ENCODE measurements around the gene DAD1.
"Not testable (repeated sequence)": the region's sequence is repeated elsewhere in the genome, so short reads cannot be mapped to it uniquely, and the experiment has no call there.

The DAD1 gene

DNA sequence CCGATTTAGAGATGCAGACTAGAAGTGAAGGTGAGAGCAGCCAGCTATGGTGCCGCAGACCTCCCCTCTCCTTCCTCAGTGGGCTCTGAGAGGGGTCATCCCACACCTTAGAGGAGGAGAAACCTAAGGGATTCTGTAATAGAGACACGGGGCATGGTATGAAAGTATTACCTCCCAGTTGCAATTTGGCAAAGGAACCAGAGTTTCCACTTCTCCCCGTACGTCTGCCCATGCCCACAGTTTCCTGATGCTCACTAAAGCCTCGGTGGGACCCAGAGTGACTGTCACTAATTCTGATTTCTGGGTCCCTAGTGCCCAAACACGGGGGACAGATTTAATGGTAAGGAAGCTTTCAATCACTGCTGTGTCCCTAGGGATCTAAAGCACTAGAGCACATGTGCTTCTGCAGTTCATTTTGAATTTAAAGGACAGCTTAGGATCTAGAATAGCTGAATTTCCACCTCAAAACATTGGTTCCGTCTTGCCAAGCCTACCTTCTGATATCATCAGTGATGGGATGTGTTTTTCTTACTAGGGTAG lies 44.1 kb downstream of the DAD1 start:
- TF ChIP-seq, protein P1, sequence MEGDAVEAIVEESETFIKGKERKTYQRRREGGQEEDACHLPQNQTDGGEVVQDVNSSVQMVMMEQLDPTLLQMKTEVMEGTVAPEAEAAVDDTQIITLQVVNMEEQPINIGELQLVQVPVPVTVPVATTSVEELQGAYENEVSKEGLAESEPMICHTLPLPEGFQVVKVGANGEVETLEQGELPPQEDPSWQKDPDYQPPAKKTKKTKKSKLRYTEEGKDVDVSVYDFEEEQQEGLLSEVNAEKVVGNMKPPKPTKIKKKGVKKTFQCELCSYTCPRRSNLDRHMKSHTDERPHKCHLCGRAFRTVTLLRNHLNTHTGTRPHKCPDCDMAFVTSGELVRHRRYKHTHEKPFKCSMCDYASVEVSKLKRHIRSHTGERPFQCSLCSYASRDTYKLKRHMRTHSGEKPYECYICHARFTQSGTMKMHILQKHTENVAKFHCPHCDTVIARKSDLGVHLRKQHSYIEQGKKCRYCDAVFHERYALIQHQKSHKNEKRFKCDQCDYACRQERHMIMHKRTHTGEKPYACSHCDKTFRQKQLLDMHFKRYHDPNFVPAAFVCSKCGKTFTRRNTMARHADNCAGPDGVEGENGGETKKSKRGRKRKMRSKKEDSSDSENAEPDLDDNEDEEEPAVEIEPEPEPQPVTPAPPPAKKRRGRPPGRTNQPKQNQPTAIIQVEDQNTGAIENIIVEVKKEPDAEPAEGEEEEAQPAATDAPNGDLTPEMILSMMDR (IDR thresholded peaks at IDR 0.05; ENCODE audit: extremely low read depth, missing control alignments) = no peak
- no peak for DNase-seq (ENCODE audit: low spot score)

DNA sequence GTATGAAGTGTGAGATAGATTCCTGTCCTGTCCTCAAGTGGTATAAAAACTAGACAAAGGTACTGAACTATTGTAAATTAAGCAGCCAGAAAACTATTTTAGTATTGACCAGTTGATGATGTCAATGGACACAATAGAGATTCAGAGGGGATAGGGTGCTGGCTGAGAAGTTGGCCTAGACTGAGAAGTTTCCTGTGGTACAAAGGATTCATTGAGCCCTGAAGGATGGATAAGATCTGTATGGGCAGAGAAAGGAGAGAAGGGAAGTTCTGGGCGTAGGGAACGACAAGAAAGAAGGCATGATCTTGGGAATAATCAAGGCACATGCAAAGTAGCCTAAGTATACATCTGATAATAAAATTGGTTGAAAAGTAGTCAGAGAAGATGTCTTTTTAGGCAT lies 44.6 kb downstream of the DAD1 start:
- TF ChIP-seq, protein P1 (IDR thresholded peaks at IDR 0.05; ENCODE audit: extremely low read depth, missing control alignments) = no peak
- DNase-seq (ENCODE audit: low spot score) = no peak

DNA sequence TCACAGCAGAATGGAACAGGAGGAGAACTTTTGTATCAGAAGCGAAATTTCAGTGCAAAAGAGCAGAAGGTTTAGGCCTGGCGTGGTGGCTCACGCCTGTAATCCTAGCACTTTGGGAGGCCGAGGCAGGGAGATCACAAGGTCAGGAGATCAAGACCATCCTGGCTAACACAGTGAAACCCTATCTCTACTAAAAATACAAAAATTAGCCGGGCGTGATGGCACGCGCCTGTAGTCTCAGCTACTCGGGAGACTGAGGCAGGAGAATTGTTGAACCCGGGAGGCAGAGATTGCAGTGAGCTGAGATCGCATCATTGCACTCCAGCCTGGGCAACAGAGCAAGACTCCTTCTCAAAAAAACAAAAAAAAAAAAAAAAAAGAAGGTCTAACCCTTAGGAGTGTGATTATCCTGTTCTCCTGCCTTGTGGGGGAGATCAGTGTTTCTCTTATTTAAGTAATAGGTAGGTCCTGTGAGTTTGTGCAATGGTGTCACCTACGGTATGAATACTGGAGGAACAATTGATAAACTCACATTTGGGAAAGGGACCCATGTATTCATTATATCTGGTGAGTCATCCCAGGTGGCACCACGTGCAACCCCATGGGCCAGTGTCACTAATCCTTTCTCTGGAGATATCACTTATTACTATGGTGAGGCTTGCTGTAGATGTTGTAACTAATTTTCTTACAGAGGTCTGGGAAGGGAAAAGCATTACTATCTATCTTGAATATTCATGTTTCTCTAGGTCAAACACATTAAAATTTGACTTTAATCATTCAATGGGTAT lies 45.3 kb downstream of the DAD1 start:
- DNase-seq (ENCODE audit: low spot score) = not testable (repeated sequence)

DNA sequence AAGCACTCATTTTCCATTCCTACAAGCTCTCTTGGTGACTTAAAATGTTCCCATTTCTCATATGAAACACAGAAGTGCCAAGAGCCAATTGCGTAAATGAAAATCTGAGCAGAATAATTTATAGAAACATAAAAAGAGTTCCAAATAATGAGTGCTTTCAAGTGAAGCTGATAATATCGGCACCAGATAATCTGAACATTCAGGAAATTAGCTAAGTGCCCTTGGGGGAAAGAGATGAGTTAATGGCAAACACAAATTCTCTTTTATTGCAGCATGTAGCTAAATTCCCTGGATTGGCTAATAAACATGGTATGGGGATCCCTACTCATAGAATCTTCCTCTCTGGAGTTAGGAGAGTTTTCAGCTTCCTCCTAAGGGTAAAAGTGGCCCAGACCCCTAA lies 46.7 kb downstream of the DAD1 start:
- TF ChIP-seq, protein P1 (IDR thresholded peaks at IDR 0.05; ENCODE audit: extremely low read depth, missing control alignments) = no peak
- no peak for DNase-seq (ENCODE audit: low spot score)

DNA sequence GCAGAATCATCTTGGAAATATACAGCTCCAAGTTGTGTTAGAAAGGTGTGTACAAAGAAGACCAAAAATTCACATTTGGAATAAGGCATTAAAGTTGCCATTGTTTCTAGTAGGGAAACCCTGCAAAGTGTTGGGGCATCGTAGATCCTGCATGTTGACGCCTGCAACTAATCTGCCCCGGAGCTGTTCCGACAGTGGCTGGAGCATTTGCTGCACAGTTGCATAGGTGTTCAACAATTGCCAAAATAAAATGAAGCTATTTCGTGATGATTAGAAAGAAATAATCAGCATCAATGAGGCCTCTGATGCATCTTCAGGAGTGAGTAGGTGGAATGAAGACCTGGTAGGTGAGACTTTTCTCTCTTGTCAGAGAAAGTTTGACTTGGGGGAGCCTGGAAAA lies 47.3 kb downstream of the DAD1 start:
- TF ChIP-seq, protein P1 (IDR thresholded peaks at IDR 0.05; ENCODE audit: extremely low read depth, missing control alignments) = no peak
- DNase-seq (ENCODE audit: low spot score) = no peak

DNA sequence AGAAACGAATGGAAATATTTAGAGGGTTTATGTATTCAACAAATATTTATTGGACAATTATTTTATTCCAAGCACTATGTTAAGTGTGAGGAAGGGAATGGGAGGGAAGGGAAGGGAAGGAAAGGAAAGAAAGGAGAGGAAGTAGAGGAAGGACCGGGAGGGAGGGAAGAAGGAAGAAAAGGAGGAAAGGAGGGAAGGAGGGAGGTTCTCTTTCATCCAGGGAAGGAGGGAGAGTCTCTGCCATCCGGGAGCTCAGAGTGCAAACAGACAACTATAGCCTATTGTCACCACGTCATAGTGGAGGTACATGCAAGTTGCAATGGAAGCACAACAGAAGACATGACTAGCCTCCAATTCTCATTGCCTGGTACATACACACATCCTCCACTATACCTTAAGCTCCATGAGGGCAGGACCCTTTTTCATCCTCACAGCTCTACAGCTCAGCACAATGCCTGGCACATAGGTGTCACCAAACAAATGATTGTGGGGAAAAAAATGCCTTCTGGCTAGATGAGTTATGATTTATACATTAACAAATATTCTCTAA lies 48.1 kb downstream of the DAD1 start:
- DNase-seq (ENCODE audit: low spot score) = no peak
- TF ChIP-seq, protein P1 (IDR thresholded peaks at IDR 0.05; ENCODE audit: extremely low read depth, missing control alignments) = no peak

DNA sequence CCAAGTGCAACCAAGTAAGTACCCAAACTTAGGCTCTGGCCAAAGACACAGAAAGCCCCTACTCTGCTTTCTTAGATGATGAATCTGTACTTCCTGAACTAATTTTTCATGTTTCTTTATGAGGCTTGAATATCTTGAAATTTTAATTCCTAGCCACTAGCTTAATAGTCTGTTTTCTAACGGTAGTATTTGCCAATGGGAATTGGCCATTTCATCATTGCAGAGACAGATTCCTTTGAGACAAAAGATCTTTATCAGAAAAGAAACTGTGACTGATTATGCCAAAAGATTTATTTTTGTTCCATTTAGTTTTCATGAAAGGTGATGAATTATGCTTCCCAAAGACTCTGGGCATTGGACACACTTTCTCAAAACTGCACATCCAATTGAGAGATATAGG lies 48.7 kb downstream of the DAD1 start:
- DNase-seq (ENCODE audit: low spot score) = no peak
- TF ChIP-seq, protein P1 (IDR thresholded peaks at IDR 0.05; ENCODE audit: extremely low read depth, missing control alignments) = no peak

All from GM20000 (cell line).